ENCODE data around the gene MPZL1. TPM values are rescaled to one million over a fixed set of nuclear protein-coding genes. Genes with fewer than 3 reads are reported as not detected.
"Not testable (repeated sequence)": the region's sequence is repeated elsewhere in the genome, so short reads cannot be mapped to it uniquely, and the experiment has no call there.

Gene MPZL1
- total and polyA plus RNA-seq, 4 donors = 11.3 to 26.1 (median 16.8) TPM

GRCh38 chr1:167805041-167805556, 83.3 kb downstream of the MPZL1 start:
- Histone ChIP-seq H3K27ac (ENCODE audit: low read depth in 1 of 2, low read length in 2 of 2) (no peak overlapping the region), H3K9ac (ENCODE audit: low read depth in 1 of 2, low read length in 2 of 2) (no peak overlapping the region), H3K4me1 (ENCODE audit: control insufficient read depth in 4 of 4, insufficient read depth in 4 of 4, low read length in 3 of 4) (peaks cover 0 to 4% (median 2%) of the 10 kb centered on the region in 4 donors), H3K9me3 (ENCODE audit: control insufficient read depth in 4 of 4, low read length in 3 of 4) (no peaks in the 10 kb centered on the region), H3K27me3 (ENCODE audit: control insufficient read depth in 4 of 4, insufficient read depth in 4 of 4, low read length in 3 of 4) (no peaks in the 10 kb centered on the region), H3K36me3 (ENCODE audit: control insufficient read depth in 4 of 4, insufficient read depth in 3 of 4, low read depth in 1 of 4, low read length in 3 of 4) (no peaks in the 10 kb centered on the region), H3K4me3 (ENCODE audit: low read depth in 1 of 3, low read length in 3 of 3) (no peak overlapping the region)
- DNase-seq (ENCODE audit: low spot score) = no peak
- WGBS = 79% methylated on average over 4 of the region's 4 CpGs
- TF ChIP-seq RAD21 (IDR thresholded peaks at IDR 0.05) (no peak), NR2F2 (IDR thresholded peaks at IDR 0.05) (no peak), HNF4A (conservative IDR thresholded peaks at IDR 0.05) (no peak), ZBTB33 (IDR thresholded peaks at IDR 0.05) (no peak), FOXA2 (IDR thresholded peaks at IDR 0.05) (no peak), HNF4G (IDR thresholded peaks at IDR 0.05) (no peak), CTCF (IDR thresholded peaks at IDR 0.05; ENCODE audit: low read depth, low read length, missing input control) (no peak), EGR1 (IDR thresholded peaks at IDR 0.05; ENCODE audit: low read depth in 2 of 2) (no peak), JUND (IDR thresholded peaks at IDR 0.05) (no peak), SP1 (IDR thresholded peaks at IDR 0.05) (no peak)
- TF ChIP-seq, protein P1, sequence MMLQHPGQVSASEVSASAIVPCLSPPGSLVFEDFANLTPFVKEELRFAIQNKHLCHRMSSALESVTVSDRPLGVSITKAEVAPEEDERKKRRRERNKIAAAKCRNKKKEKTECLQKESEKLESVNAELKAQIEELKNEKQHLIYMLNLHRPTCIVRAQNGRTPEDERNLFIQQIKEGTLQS (IDR thresholded peaks at IDR 0.05) = no peak
- TF ChIP-seq, protein P2, sequence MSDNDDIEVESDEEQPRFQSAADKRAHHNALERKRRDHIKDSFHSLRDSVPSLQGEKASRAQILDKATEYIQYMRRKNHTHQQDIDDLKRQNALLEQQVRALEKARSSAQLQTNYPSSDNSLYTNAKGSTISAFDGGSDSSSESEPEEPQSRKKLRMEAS (IDR thresholded peaks at IDR 0.05) = no peak
- TF ChIP-seq, protein P3, sequence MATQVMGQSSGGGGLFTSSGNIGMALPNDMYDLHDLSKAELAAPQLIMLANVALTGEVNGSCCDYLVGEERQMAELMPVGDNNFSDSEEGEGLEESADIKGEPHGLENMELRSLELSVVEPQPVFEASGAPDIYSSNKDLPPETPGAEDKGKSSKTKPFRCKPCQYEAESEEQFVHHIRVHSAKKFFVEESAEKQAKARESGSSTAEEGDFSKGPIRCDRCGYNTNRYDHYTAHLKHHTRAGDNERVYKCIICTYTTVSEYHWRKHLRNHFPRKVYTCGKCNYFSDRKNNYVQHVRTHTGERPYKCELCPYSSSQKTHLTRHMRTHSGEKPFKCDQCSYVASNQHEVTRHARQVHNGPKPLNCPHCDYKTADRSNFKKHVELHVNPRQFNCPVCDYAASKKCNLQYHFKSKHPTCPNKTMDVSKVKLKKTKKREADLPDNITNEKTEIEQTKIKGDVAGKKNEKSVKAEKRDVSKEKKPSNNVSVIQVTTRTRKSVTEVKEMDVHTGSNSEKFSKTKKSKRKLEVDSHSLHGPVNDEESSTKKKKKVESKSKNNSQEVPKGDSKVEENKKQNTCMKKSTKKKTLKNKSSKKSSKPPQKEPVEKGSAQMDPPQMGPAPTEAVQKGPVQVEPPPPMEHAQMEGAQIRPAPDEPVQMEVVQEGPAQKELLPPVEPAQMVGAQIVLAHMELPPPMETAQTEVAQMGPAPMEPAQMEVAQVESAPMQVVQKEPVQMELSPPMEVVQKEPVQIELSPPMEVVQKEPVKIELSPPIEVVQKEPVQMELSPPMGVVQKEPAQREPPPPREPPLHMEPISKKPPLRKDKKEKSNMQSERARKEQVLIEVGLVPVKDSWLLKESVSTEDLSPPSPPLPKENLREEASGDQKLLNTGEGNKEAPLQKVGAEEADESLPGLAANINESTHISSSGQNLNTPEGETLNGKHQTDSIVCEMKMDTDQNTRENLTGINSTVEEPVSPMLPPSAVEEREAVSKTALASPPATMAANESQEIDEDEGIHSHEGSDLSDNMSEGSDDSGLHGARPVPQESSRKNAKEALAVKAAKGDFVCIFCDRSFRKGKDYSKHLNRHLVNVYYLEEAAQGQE (IDR thresholded peaks at IDR 0.05) = no peak

GRCh38 chr1:167806235-167806634, 84.5 kb downstream of the MPZL1 start:
- not testable (repeated sequence) for H3K9ac ChIP-seq (ENCODE audit: low read depth in 1 of 2, low read length in 2 of 2); H3K9me3 ChIP-seq (ENCODE audit: control insufficient read depth in 4 of 4, low read length in 3 of 4); H3K36me3 ChIP-seq (ENCODE audit: control insufficient read depth in 4 of 4, insufficient read depth in 3 of 4, low read depth in 1 of 4, low read length in 3 of 4); H3K27ac ChIP-seq (ENCODE audit: low read depth in 1 of 2, low read length in 2 of 2); H3K4me1 ChIP-seq (ENCODE audit: control insufficient read depth in 4 of 4, insufficient read depth in 4 of 4, low read length in 3 of 4); H3K27me3 ChIP-seq (ENCODE audit: control insufficient read depth in 4 of 4, insufficient read depth in 4 of 4, low read length in 3 of 4); DNase-seq (ENCODE audit: low spot score); H3K4me3 ChIP-seq (ENCODE audit: low read depth in 1 of 3, low read length in 3 of 3)
- 94% methylated on average over 23 of the region's 23 CpGs for WGBS

DNA sequence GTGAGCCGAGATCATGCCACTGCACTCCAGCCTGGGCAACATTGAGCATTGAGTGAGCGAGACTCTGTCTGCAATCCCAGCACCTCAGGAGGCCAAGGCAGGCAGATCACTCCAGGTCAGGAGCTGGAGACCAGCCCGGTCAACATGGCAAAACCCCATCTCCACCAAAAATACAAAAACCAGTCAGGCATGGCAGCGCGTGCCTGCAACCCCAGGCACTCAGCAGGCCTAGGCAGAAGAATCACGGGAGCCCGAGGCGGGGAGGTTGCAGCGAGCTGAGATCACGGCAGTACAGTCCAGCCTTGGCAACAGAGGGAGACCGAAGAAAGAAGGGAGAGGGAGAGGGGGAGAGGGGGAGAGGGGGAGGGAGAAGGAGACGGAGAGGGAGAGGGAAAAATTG, 84.9 kb downstream of the MPZL1 start:
- H3K9ac ChIP-seq (ENCODE audit: low read depth in 1 of 2, low read length in 2 of 2); H3K9me3 ChIP-seq (ENCODE audit: control insufficient read depth in 4 of 4, low read length in 3 of 4); DNase-seq (ENCODE audit: low spot score); H3K4me3 ChIP-seq (ENCODE audit: low read depth in 1 of 3, low read length in 3 of 3); H3K4me1 ChIP-seq (ENCODE audit: control insufficient read depth in 4 of 4, insufficient read depth in 4 of 4, low read length in 3 of 4); H3K27me3 ChIP-seq (ENCODE audit: control insufficient read depth in 4 of 4, insufficient read depth in 4 of 4, low read length in 3 of 4); H3K36me3 ChIP-seq (ENCODE audit: control insufficient read depth in 4 of 4, insufficient read depth in 3 of 4, low read depth in 1 of 4, low read length in 3 of 4); H3K27ac ChIP-seq (ENCODE audit: low read depth in 1 of 2, low read length in 2 of 2): not testable (repeated sequence)
- WGBS = 97% methylated on average over 12 of the region's 12 CpGs

Measured in liver (tissue), 9 donors.